GM21447 (cell line): Measurements from ENCODE around the gene CIRBP.
"Not testable (repeated sequence)": the region's sequence is repeated elsewhere in the genome, so short reads cannot be mapped to it uniquely, and the experiment has no call there.

Experiments used
- ATAC-seq: cut with Tn5 transposase; IDR thresholded peaks from one replicate; pipeline ENCODE4 v1.9.1; 2021; ENCODE audit not compliant: unreplicated experiment

Gene CIRBP

DNA sequence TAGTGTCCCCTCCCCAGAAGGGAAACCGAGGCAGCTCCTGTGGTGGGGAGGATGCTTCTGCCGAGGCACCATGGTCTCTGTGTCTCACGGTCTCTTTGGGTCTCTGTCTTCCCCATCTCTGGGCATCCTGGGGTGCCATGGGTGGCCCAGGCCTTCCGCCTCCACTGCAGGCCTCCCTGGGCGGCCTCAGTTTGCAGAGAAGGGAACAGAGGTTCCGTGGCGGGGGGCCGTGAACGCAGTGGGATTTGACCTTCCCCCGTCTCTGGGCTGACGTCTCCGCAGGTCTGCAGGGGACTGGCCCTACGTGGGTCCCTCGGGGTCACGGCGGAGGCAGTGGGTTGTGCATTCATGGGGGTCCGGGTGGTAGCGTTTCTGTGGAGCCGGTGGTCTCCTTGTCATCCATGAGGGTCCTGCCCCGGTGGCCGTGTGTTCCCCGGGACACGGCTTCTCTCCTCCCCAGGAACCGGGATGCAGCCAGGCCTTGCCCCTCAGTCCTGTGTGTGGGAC, 21.1 kb downstream of the CIRBP start:
- no peak for ATAC-seq

DNA sequence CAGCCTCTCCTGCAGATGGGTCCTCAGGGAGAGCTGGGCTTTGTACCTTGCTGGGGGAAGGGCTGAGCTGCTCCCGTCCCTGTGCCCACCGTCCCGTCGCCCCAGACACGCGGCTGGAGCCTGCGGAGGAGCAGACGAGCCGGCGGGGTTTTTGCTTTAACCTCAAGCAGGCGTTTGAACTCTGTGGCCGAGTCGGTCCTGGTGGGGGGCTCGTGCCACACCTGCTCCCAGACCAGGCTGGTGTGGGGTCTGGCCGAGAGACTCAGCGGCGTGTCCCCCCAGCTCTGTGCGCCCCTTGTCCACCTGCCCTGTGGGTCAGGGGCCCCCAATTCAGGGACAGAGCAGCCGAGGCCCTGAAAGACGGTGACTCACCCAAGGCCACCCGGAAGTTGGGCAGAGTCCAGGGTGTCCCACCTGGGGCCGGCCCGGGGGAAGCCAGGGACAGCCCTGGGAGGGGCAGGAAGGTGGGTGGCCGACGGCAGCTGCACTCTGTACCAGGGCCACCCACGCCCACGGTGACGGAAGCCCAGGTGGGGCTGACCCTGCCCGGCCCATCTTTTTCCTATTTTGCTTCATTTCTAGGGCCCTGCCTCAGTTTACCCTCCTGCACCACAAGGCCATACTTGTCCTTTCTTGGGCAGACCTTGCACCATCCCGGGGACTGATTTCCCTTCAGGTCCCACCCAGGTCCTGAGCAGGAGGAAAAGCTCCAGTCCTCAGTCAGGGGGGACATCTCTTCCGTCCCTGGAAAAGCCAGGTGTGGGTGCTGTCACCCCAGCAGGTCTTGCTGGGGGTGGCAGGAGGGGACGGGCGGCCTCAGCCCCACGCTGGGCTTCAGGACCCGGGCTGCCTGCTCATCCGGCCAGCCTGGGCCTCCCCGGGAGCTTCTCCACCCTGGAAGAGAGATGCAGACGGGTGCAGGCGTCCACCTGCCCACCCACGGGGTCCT, 21.8 kb downstream of the CIRBP start:
- ATAC-seq, result no peak

DNA sequence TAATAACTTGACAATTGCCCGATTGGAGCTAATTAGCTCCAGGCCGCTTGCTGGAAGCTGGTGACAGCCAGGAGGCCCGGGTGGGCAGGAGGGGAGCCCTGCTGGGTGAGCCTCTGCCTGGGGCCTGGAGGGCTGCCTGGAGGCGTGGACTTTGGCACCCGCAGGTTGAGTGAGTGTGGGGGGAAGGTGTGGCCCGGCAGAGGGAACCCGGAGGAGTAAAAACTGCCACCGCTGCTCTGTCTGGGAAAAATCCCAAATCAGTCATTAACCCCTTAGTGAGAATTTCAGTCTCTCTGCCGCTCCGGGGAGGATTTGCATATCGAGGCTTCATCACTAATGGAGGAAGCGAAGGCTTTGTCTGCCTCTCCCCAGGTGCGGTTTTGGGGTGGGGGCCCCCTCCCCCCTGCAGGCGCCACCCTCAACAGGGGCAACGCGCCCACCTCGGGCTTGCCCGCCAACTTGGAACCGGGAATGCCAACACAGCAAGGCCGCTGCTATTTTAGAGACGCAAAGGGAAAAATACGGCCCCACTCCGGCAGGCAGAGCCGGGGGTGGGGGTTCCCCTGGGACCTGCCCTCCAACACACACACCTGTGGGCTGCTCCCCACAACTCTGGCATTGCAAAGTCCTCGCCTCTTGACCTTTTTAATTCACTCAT, 22.8 kb downstream of the CIRBP start:
- ATAC-seq, result no peak

DNA sequence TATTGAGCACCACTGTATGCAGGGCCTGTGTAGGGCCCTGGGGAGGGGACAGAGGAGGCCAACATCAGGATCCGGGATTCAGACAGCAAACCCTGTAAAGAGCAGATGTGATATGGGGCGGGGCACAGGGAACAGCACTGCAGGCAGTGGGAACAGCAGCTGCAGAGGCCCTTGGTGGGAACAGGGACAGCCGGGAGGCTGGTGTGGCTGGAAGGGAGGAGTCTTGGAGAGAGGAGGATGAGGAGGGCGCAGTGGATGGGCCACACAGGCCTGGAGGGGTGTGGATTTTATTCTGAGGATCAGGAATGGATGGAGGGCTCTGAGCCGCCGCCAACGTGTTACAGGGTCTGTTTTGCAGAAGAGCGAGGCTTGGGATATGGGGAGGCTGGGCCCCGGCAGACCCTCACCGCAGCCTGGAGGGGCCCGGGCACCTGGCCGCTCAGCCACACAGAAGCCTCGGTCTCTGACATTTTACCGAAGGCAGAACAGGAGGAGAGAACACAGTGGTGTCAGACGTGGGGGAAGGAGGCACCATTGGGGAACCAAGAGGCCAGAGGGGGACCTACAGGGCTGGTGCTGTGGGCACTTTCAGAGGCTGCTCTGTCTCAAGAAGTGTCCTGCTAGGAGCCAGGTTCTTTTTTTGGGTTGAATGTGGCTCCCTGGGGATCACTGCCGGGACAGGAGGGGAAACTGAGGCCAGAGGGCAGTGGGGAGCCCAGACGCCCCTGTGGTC, 23.5 kb downstream of the CIRBP start:
- ATAC-seq, result no peak

DNA sequence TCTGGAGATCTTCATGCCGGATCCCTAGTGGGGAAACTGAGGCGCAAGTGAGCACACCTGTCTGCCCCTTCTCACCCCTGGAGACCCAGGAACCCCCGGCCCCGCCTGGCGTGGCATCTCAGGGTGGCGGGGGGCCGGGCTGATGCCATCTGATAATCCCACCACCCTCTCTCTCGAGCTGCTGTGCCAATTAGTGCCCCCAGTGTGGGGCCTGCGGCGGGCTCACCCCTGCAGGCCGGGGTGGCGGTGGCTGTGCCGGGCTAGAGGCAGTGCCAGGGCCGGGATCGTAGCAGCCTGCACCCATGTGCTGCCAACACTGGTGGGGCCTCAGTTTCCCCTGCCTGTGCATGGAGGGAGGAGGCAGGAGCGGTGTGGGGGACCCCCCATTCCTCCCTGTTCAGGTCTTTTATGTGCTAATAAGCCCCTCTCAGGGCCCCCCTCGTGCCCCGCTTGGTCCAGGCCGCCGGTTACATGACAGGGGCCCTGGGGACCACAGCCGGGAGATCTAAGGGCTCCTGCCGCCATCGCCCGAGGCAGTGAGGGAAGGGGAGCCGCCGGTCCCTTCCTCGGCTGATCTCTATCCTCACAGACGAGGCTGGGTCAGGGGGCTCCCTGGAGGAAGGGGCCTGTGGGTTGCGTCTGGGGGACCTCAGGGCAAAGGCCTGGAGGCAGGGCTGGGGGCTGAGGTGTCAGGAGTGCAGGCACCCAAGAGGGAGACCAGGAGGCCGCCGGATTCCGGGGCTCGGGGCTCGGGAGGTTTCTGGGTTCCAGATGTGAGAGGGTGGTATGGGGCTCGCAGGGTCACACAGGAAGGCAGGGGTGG, 24.9 kb downstream of the CIRBP start:
- ATAC-seq, result no peak

DNA sequence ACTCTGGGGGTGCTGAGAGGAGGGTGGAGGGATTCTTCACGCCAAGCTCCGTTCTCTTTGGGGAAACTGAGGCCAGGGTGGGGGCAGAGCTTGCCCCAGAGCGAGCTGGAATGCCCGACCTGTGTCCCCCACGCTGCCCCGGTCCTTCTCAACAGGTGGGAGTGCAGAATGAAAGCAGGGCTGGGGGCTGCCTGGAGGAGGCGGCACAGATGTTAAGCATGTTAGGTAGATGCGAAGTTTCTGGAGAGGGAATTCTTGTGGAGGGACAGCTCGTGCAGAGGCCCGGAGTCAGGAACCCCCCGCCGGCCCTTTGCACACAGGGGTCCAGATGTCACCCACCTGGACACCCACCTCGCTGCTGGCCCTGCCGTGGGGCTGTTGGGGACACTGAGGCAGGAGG, 25.6 kb downstream of the CIRBP start:
- ATAC-seq, result no peak

DNA sequence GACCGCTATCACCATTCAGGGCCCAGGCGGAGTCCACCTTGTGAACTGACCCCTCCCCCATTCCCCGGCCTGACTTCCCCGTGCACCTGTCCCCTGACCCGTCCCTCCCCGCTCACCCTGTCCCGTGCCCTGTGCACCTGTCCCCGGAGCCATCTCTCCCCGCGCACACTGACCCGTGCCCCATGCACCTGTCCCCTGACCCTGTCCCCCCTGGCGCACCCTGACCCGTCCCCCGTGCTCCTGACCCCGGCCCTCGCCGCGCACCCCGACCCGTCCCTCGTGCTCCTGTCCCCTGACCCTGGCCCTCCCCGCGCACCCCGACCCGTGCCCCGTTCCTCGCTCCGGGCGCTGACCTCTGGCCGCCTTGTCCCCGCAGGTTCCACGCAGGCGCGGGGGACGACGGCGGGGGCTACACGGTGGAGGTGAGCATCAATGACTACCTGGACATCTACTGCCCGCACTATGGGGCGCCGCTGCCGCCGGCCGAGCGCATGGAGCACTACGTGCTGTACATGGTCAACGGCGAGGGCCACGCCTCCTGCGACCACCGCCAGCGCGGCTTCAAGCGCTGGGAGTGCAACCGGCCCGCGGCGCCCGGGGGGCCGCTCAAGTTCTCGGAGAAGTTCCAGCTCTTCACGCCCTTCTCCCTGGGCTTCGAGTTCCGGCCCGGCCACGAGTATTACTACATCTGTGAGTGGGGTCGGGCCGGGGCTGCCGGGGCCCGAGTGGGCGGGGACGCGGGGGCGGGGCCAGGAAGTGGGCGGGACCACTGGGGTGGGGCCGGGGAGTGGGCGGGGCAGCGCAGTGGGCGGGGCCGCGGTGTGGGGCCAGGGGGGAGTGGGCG, 26.3 kb downstream of the CIRBP start:
- ATAC-seq, result no peak

DNA sequence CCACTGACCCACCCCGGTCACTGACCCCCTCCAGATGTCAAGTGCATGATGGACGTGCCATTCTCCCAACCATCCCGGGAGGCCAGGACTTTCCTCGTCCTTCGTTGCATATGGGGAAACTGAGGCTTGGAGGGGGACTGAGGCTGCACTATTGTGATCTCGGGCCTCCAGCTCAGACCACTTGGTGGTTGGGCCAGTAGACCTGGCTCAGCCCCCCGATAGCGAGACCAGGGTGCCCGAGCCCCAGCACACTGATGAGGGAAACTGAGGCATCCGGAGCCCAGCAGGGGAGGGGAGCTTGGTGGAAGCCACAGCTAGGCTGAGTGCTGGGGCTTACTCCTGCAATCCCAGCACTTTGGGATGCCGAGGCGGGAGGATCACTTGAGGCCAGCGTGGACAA, 26.9 kb downstream of the CIRBP start:
- ATAC-seq, result no peak

DNA sequence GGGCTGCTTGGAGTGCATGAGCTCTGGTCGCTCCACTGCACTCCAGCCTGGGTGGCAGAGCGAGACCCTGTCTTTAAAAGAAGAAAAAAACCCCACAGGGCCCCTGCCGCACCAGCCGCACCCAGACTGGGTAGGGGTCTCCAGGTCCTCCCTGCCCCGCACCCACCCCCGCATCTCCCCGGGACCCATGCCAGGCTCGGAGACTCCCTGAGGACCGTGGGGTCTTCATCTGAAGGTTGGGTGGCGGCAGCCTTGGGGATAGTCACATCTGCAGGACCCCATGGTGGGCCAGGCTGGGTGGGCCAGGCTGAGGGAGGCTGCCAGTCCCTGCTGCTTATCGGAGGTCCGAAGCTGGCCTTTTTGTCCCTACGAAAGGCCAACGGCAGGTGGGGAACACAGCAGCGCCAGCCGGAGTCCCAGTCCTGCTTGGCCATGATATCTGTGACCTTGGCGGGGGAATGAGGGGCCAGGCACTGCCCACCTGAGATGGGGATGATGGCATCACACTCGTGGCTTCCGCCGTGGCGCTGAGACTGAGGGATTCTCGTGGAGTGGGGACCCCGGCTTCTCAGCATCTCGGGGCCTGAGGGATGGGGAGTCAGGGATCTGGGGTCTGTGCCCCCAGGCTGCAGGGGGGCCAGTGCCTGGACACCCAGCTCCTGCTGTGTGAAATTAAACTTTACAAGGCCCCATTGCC, 27.6 kb downstream of the CIRBP start:
- ATAC-seq, result no peak

DNA sequence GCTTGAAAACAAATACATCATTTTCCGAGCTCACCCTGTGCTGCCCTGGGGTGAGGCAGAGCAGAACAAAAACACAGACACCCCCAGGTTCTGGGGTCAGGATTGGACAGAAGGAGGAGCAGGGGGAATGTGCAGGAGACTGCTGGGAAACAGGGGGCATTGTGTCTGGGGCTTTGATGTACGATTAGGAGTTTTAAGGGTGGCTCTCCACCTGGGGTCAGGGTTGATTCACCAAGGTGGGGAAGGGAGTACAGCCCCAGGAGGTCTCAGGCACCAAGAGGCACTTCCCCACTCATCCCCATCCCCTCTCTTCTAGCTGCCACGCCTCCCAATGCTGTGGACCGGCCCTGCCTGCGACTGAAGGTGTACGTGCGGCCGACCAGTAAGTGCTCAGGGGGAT, 29.1 kb downstream of the CIRBP start:
- ATAC-seq, result no peak

DNA sequence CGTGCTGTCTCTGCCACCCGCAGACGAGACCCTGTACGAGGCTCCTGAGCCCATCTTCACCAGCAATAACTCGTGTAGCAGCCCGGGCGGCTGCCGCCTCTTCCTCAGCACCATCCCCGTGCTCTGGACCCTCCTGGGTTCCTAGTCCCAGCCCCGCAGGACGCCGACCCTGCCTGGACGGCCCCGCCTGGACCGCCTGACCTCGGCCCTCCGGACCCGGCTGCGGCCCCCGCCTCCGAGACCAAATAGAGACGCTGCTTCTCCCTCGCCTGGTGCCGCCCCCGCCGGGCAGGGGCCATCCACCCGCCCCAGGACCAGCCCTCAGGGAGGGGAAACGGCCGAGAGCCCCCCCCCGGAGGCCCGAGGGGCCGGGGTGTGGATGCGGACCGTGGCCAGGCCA, 30.7 kb downstream of the CIRBP start:
- no peak for ATAC-seq

DNA sequence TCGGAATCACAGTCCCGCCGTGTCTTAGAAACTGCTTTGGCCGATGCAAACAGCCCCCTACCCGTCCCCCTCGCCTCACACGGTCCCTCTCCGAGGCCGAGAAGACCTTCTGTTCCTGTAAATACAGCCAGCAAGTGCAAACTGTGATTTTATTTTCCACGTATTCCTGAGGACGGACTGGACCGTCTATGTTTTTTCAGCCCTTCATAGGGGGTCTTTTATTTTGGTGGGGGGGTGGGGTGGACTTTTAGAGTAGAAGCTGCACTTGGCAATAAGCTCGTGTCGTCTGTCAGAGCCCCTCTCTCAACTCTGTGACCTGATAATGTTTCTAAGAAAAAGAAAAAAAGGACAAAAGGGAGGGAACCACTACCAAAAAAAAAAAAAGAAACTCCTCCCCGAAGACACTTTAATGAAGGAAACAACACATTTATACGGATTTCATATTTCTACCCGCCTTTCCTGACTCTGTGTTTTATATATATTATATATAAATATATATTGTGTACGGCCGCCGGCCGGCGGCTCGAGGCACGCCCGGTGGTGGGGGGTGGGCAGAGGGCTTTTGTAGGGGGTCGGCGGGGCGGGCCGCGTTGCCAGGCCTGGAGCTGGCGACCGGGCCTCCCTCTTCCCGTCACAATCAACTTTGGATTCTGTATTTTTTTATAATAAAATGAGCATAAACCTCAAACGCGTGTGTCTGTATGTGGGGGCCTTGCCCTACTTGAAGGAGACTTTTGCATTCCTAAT, 31.8 kb downstream of the CIRBP start:
- no peak for ATAC-seq

DNA sequence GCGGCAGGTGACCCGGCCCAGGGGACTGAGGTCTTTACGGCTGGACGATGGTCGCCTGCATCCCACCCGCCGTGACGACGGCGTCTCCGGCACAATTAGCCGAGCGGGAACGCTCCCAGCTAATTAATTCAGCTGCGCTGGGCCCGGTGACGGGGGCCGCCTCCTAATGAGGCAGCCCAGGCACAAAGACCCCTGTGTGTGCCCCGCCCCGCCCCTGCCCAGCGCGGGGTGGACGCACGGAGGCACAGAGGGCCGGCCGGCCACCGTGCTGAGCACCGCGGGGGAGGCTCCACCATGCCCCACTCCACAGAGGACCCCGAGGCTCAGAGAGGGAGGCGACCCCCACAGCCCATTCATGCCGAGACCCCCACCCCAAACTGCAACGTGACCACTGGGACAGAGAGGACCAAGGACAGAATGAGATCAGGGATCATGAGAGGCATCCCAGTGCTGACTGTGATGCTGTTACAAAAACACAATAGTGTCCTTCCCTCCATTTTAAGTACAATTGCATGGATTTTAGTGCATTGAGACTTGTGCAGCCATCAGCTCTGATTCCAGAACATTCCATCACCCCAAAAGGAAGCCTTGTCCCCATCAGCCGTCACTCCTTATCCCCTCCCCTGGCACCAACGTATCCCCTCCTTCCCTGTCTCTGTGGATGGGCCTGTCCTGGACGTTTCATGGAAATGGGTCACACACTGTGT, 33.6 kb downstream of the CIRBP start:
- no peak for ATAC-seq

DNA sequence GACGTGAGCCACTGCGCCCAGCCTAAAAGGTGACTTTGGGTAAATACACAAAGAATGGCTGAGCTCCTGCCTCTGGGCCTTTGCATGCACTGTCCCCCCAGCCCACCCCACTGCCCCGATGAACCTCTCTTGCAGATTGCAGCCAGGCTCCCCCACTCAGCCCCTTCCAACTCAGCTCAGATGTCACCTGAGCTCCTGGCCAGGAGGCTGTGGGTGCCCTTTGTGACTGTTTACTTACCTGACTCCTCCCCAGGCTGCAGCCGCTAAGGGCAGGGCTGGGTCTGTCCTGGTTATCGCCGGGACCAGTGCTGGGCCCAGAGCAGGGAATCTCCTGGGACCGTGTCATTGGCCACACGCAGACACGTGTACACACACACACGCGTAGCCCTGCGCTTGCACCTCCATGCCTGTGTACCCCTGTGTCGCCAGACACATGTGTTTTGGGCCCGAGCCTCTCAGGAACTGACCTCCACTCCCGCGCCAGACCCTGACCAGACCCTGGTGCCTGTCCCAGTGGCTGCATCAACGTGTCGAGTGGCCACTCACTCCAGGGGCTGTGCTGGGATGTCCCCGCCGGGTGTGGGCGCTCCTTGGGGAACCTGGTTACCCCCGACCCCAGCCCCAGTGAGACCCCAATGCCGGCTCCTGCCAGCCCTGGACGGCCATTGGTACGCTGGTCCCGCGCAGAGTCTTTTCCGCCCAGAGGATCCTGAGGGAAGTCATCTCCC, 35.2 kb downstream of the CIRBP start:
- no peak for ATAC-seq

DNA sequence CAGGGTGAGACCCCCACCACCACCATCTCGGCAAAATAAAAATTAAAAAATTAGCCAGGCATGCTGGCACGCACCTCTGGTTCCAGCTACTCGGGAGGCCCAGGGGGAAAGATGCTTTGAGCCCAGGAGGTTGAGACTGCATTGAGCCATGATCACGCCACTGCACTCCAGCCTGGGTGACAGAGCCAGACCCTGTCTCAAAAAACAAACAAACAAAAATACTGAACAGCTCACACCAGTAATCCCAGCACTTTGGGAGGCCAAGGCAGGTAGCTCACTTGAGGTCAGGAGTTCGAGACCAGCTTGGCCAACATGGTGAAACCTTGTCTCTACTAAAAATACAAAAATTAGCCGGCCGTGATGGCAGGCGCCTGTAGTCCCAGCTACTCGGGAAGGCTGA, 36.2 kb downstream of the CIRBP start:
- ATAC-seq, result not testable (repeated sequence)

DNA sequence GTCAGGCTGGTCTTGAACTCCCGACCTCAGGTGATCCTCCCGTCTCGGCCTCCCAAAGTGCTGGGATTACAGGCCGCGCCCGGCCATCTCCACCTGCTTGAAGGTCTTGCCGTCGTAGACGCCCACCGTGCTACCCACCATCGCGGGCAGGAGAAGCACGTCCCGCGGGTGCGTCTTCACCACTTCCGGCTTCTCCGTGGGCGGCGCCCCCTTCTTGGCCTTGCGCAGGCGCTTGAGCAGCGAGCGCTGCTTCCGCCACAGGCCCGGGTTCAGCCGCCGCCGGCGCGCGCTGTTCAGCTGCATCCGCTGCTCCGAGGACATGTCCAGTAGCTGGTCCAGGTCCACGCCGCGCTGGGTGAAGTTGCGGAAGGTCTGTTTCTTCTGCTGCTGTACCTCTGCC, 38.2 kb downstream of the CIRBP start:
- no peak for ATAC-seq

DNA sequence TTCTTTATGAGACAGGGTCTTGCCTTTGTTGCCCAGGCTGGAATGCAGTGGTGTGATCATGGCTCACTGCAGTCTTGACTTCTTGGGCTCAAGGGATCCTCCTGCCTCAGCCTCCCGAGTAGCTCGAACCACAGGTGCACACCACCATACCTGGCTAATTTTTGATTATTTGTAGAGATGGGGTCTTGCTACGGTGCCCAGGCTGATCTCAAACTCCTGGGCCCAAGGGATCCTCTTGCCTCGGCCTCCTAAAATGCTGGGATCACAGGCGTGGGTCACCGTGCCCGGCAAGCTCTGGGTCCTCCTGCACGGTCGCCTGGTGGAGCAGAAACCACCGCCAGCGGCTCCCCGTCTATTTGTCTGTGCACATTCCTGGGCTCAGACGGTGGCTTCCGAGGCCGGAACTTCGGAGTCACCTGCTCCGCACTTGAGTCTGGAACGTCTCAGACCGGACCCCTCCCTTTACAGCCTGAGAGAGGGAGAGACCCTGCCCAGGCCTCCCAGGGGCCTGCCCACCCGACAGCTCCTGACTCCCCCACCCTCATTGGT, 38.7 kb downstream of the CIRBP start:
- ATAC-seq, result no peak
